ENCODE data around the gene SMG7.
"Not testable (repeated sequence)": the region's sequence is repeated elsewhere in the genome, so short reads cannot be mapped to it uniquely, and the experiment has no call there.

Gene SMG7, protein sequence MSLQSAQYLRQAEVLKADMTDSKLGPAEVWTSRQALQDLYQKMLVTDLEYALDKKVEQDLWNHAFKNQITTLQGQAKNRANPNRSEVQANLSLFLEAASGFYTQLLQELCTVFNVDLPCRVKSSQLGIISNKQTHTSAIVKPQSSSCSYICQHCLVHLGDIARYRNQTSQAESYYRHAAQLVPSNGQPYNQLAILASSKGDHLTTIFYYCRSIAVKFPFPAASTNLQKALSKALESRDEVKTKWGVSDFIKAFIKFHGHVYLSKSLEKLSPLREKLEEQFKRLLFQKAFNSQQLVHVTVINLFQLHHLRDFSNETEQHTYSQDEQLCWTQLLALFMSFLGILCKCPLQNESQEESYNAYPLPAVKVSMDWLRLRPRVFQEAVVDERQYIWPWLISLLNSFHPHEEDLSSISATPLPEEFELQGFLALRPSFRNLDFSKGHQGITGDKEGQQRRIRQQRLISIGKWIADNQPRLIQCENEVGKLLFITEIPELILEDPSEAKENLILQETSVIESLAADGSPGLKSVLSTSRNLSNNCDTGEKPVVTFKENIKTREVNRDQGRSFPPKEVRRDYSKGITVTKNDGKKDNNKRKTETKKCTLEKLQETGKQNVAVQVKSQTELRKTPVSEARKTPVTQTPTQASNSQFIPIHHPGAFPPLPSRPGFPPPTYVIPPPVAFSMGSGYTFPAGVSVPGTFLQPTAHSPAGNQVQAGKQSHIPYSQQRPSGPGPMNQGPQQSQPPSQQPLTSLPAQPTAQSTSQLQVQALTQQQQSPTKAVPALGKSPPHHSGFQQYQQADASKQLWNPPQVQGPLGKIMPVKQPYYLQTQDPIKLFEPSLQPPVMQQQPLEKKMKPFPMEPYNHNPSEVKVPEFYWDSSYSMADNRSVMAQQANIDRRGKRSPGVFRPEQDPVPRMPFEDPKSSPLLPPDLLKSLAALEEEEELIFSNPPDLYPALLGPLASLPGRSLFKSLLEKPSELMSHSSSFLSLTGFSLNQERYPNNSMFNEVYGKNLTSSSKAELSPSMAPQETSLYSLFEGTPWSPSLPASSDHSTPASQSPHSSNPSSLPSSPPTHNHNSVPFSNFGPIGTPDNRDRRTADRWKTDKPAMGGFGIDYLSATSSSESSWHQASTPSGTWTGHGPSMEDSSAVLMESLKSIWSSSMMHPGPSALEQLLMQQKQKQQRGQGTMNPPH

GRCh38 chr1:183472488-183473216 lies at the start of gene SMG7:
Gene SMG7, plus strand, starts transcription at chr1:183472499. Its CDS starts 122 bp downstream, at chr1:183472621.
- DNase-seq: no peak

DNA sequence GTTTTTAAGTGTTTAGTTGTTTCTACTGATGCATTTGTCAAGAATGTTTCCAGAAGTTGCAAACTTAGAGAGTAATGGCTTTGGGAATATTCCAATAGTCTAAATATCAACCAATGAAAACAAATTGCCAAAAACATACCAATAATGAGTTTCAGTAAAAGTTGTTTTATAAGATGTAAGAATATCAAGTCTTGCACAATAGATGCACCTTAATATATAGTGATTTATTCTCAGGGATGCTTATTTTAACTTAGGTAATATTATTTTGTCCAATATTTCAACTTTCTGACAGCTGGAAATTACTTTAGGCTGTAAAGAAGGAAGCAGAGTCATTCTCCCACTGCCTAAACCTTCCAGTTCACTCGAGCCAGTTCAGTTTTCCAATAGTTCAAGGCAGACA lies 48.8 kb upstream of the SMG7 start:
- DNase-seq: no peak

DNA sequence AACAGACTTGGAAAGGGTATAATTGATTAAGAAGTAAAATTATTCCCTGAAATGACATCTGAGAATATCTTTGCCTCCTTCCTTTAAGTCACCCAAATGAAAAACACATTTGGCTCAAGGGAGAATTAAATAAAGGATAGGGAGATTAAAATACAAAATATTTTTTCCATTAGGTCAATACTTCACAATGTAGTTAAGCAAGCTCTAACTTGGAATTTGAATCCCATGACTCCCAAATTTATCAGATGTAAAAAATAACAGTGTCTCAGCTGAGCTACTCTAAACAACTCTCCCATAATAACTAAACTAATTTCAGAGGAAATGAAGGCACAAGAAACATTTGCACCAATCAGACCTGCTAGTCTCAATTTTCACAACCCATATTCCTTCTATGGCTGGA lies 47.6 kb upstream of the SMG7 start:
- DNase-seq: no peak

GRCh38 chr1:183427591-183427990 lies 44.7 kb upstream of the SMG7 start:
- DNase-seq: not testable (repeated sequence)

- DNase-seq: no peak
Measured at GRCh38 chr1:183431840-183432547, 40.3 kb upstream of the SMG7 start.

GRCh38 chr1:183432548-183432875 lies 39.8 kb upstream of the SMG7 start:
- no peak for DNase-seq

DNA sequence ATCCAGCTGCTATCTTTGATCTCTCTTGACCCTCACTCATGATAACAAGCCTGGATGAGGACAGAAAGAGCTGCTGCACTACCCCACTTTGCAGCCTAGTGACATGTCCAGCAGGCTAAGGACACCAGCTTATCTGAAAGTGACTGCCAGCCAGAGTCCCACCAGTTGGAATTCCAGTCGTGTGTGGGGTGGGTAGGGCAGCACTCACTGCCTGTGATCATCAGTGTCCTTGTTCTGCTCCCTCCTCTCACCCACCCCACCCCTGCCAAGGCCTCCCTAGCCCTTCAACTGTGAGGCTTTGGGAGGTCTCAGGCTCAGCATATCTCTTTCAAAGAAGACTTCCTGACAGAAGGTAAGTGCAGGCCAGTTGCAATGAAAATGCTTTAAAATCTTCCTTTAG lies 38.6 kb upstream of the SMG7 start:
- no peak for DNase-seq

DNA sequence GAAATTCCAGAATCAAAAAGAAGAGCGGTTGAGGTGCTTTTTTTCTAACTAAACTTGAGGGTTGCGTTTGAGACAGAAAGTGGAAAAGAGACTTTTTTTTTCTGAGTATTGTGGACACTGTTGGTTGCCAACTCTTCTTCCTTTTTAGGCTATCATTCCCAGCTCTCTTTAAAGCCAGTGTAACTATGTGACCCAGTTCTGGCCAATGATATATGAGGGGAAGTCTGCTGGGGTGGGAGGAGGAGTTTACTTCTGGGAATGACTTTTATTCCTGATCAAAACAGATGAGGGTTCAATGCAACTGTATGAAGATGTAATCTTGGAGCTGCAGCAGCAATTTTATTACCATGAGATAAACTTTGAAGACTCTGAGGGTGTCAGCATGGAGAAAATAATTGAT lies 36.8 kb upstream of the SMG7 start:
- DNase-seq: no peak

GRCh38 chr1:183438060-183438459 lies 34.2 kb upstream of the SMG7 start:
- DNase-seq: no peak

DNA sequence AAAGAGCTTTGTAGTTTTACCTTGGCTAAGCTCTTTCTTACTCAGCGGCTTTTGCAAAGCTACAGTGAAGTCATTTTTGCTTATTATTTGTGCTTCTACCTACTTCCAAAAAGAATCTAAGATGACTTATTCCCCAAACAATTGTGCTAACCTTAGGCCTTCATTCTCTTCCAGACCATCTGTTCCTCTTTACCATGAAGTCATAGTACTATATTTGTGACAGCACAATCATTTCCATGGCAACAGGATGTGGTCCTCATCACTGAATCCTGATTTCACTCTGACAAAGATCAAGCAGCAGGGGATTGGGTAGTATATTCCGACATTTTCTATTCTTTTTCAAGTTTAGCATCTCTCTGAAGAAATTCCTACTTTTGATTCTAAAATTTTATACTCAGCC lies 29.3 kb upstream of the SMG7 start:
- DNase-seq: no peak

- no peak for DNase-seq
Measured at GRCh38 chr1:183443466-183443865, 28.8 kb upstream of the SMG7 start.

DNA sequence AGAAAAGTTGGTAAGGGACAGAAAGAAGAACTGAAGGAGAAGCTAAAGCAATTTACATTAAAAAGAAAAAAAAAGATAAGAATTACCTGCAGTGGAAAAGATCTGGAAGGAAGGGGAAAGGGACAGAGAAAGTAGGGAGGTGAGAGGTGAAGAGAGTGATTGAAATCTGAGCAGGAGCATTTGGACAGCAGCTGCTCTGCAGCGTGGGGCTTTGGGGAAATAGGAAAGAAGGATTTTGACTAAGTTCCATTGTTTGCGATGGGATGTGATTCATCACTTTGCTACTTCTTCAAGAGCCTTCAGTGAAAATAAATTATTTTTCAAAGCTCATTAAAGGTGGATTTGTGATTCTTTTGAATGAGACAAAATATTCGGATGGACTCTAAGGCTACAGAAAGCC lies 28.1 kb upstream of the SMG7 start:
- no peak for DNase-seq

GRCh38 chr1:183449223-183449770 lies 23.0 kb upstream of the SMG7 start:
- DNase-seq: no peak

DNA sequence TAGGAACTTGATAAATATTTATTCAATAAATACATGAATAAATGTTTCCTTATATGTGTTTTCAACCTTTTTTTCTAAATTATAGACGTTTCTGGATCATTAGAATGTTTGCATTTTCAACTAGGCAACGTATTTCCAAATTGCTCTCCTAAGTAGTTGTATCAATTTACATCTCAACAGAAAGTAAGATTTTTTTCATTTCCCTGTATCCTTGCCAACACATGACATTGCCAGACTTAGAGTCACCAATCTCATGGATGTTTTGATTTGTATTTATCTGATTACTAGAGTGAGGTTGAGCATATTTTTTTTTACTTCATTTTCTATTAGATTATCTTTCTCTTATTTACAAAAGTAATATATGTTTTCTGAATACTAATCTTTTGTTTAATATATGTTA lies 22.2 kb upstream of the SMG7 start:
- no peak for DNase-seq

DNA sequence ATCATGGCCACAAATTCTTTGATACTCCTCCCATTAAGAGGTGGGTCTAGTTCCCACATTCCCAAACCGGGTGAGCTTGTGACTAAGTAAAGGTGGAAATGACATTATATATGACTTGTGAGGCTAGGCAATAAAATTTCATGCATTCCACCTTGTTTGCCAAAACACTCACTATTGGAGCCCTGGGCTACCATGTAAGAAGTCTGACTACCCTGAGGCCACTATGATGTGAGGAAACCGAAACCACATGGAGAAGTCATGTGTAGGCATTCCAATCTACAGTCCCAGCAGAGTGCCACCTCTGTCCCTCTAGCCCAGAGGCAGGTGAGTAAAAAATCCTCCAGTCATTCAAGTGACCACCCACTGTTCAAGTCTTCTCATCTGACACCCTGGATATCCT lies 17.9 kb upstream of the SMG7 start:
- no peak for DNase-seq

- DNase-seq: no peak
Measured at GRCh38 chr1:183456826-183457225, 15.5 kb upstream of the SMG7 start.

GRCh38 chr1:183457449-183457848 lies 14.8 kb upstream of the SMG7 start:
- no peak for DNase-seq

DNA sequence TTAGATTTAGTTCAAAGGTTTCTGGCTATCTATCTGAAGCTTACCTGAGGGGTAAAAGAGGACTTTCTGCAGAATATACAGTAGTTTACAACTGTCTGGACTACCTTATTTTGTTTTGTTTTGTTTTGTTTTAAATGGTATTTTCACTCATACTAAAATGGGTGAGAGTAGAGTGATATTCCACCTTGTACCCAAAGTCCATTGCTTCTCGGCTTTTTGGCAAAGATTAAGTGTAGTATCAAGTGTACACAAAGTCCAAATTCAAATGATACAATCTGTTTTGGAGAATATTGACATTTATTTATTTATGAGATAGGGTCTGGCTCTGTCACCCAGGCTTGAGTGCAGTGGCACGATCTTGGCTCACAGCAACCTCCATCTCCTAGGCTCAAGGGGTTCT lies 11.7 kb upstream of the SMG7 start:
- DNase-seq: no peak

GRCh38 chr1:183461350-183461749 lies 10.9 kb upstream of the SMG7 start:
- no peak for DNase-seq

- no peak for DNase-seq
Measured at GRCh38 chr1:183463566-183463965, 8.7 kb upstream of the SMG7 start.

DNA sequence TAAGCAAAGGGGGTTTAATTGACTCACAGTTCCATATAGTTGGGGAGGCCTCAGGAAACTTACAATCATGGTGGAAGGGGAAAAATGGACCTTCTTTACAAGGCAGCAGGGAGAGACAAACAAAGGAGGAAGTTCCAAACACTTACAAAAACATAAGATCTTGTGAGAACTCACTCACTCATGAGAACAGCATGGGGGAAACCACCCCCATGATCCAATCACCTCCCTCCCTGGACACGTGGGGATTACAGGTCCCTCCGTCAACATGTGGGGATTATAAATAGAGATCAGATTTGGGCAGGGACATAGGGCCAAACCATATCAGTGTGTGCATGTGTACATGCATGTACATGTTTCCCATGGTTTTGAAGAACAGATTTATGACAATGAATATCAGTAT lies 5.5 kb upstream of the SMG7 start:
- no peak for DNase-seq

- no peak for DNase-seq
Measured at GRCh38 chr1:183467687-183468086, 4.6 kb upstream of the SMG7 start.

All from cortex of kidney (tissue), 1 donor.